Measurements from ENCODE around the gene PRDM16. TPM values are rescaled to one million over a fixed set of nuclear protein-coding genes. Genes with fewer than 3 reads are reported as not detected.

PRDM16 gene
- polyA plus RNA-seq, 1 donor (not counting 4 experiments of a cell fraction or from before 2014, with no cell fraction given) = 0.05 TPM

GRCh38 chr1:3134381-3135072 is 65.5 kb downstream of the PRDM16 start:
- FAIRE-seq = no peak
- Histone ChIP-seq H3K9me3 (ENCODE audit: control insufficient read depth, low read depth, low read length) (no peaks in the 10 kb centered on the region), H3K36me3 (ENCODE audit: control insufficient read depth in 2 of 2, extremely low read depth in 1 of 2, insufficient read depth in 2 of 2, low read length in 2 of 2) (no peaks in the 10 kb centered on the region), H2AFZ (ENCODE audit: control insufficient read depth, low read length) (no peak overlapping the region), H3K4me3 (ENCODE audit: control insufficient read depth in 2 of 3, extremely low read depth in 1 of 3, insufficient read depth in 2 of 3, low read depth in 1 of 3, low read length in 3 of 3) (no peak overlapping the region), H3K4me1 (ENCODE audit: control insufficient read depth, extremely low read depth, insufficient read depth, low read length) (no peaks in the 10 kb centered on the region), H3K79me2 (ENCODE audit: control insufficient read depth, insufficient read depth, low read length) (no peaks in the 10 kb centered on the region), H3K27ac (ENCODE audit: control insufficient read depth, insufficient read depth, low read length) (no peak overlapping the region), H4K20me1 (ENCODE audit: control insufficient read depth, extremely low read depth, insufficient read depth, low read length) (no peaks in the 10 kb centered on the region), H3K9me1 (ENCODE audit: control insufficient read depth, extremely low read depth, insufficient read depth, low read length) (no peaks in the 10 kb centered on the region), H3K4me2 (ENCODE audit: control insufficient read depth, extremely low read depth, insufficient read depth, low read depth, low read length) (no peak overlapping the region), H3K27me3 (ENCODE audit: control insufficient read depth, extremely low read depth, insufficient read depth, low read length) (no peaks in the 10 kb centered on the region), H3K9ac (ENCODE audit: control insufficient read depth, extremely low read depth, insufficient read depth, low read length) (no peak overlapping the region)
- TF ChIP-seq CTCF (optimal IDR thresholded peaks at IDR 0.05 in 1 of 3, IDR thresholded peaks at IDR 0.05 in 1 of 3, conservative IDR thresholded peaks at IDR 0.05 in 1 of 3; ENCODE audit: extremely low read depth in 1 of 3, insufficient read depth in 2 of 3, low read length in 3 of 3) (no peak), EZH2 (IDR thresholded peaks at IDR 0.05; ENCODE audit: low read length) (no peak)
- no peak for DNase-seq (ENCODE audit: low read depth, low spot score)
- dilution Hi-C loops (cut with MboI; ENCODE audit: extremely low pct_ligation_motif_present, low sequenced_read_pairs) = no loop called here

- dilution Hi-C loops (cut with MboI; ENCODE audit: extremely low pct_ligation_motif_present, low sequenced_read_pairs) = no loop called here
- FAIRE-seq = no peak
- H3K79me2 ChIP-seq (ENCODE audit: control insufficient read depth, insufficient read depth, low read length) = no peaks in the 10 kb centered on the region
- no peaks in the 10 kb centered on the region for H3K9me3 ChIP-seq (ENCODE audit: control insufficient read depth, low read depth, low read length)
- no peak overlapping the region for H3K9ac ChIP-seq (ENCODE audit: control insufficient read depth, extremely low read depth, insufficient read depth, low read length)
- no peaks in the 10 kb centered on the region for H3K27me3 ChIP-seq (ENCODE audit: control insufficient read depth, extremely low read depth, insufficient read depth, low read length)
- H3K27ac ChIP-seq (ENCODE audit: control insufficient read depth, insufficient read depth, low read length) = no peak overlapping the region
- H3K36me3 ChIP-seq (ENCODE audit: control insufficient read depth in 2 of 2, extremely low read depth in 1 of 2, insufficient read depth in 2 of 2, low read length in 2 of 2) = no peaks in the 10 kb centered on the region
- TF ChIP-seq EZH2 (IDR thresholded peaks at IDR 0.05; ENCODE audit: low read length) (no peak), CTCF (optimal IDR thresholded peaks at IDR 0.05 in 1 of 3, IDR thresholded peaks at IDR 0.05 in 1 of 3, conservative IDR thresholded peaks at IDR 0.05 in 1 of 3; ENCODE audit: extremely low read depth in 1 of 3, insufficient read depth in 2 of 3, low read length in 3 of 3) (no peak)
- no peak overlapping the region for H3K4me3 ChIP-seq (ENCODE audit: control insufficient read depth in 2 of 3, extremely low read depth in 1 of 3, insufficient read depth in 2 of 3, low read depth in 1 of 3, low read length in 3 of 3)
- no peaks in the 10 kb centered on the region for H4K20me1 ChIP-seq (ENCODE audit: control insufficient read depth, extremely low read depth, insufficient read depth, low read length)
- H3K4me2 ChIP-seq (ENCODE audit: control insufficient read depth, extremely low read depth, insufficient read depth, low read depth, low read length) = no peak overlapping the region
- DNase-seq (ENCODE audit: low read depth, low spot score) = no peak
- no peaks in the 10 kb centered on the region for H3K9me1 ChIP-seq (ENCODE audit: control insufficient read depth, extremely low read depth, insufficient read depth, low read length)
- H3K4me1 ChIP-seq (ENCODE audit: control insufficient read depth, extremely low read depth, insufficient read depth, low read length) = no peaks in the 10 kb centered on the region
- no peak overlapping the region for H2AFZ ChIP-seq (ENCODE audit: control insufficient read depth, low read length)
Measured at GRCh38 chr1:3135073-3135702, 66.2 kb downstream of the PRDM16 start.
